ENCODE data around the gene ADGRG4.

The ADGRG4 gene

DNA sequence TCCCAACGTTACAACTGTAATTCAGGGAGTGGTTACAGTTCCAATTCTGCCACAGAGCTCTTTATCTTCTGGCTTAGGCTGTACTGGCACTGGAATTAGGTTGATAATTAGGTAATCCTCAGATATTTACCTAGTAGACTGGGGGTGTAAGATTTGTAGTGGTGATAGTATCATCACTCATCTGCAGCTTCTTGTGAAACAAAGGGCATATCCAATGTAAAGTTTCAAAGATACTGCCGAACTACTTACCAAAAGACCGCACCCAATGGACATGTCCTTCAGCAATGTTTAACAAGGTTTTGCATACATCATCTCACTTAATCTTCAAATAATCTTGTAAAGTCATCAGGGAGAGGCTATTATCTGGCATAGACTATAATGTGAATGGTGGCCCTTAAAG, 20.8 kb downstream of the ADGRG4 start:
- Histone ChIP-seq H3K9me3 (ENCODE audit: insufficient read depth, low read depth, low read length) (no peaks in the 10 kb centered on the region), H3F3A (ENCODE audit: low read depth) (no peaks in the 10 kb centered on the region), H3K79me2 (ENCODE audit: insufficient read depth, low read length) (no peaks in the 10 kb centered on the region), H3K27me3 (ENCODE audit: insufficient read depth, low read length, poor library complexity, severe bottlenecking) (no peaks in the 10 kb centered on the region), H3K4me1 (ENCODE audit: insufficient read depth, low read length, poor library complexity, severe bottlenecking) (no peaks in the 10 kb centered on the region), H3K4me2 (ENCODE audit: low read depth, low read length, poor library complexity, severe bottlenecking) (no peak overlapping the region), H3K4me3 (ENCODE audit: low read length, poor library complexity, severe bottlenecking) (no peak overlapping the region), H4K20me1 (ENCODE audit: insufficient read depth, low read length, poor library complexity, severe bottlenecking) (no peaks in the 10 kb centered on the region), H3K9me2 (replicated peaks; ENCODE audit: low read depth, low read length) (no peaks in the 10 kb centered on the region), H2AFZ (ENCODE audit: low read length) (no peak overlapping the region), H3K9ac (ENCODE audit: low read depth, low read length, poor library complexity, severe bottlenecking) (no peak overlapping the region), H3K36me3 (ENCODE audit: insufficient read depth, low read length) (no peaks in the 10 kb centered on the region)
- TF ChIP-seq, protein P1, sequence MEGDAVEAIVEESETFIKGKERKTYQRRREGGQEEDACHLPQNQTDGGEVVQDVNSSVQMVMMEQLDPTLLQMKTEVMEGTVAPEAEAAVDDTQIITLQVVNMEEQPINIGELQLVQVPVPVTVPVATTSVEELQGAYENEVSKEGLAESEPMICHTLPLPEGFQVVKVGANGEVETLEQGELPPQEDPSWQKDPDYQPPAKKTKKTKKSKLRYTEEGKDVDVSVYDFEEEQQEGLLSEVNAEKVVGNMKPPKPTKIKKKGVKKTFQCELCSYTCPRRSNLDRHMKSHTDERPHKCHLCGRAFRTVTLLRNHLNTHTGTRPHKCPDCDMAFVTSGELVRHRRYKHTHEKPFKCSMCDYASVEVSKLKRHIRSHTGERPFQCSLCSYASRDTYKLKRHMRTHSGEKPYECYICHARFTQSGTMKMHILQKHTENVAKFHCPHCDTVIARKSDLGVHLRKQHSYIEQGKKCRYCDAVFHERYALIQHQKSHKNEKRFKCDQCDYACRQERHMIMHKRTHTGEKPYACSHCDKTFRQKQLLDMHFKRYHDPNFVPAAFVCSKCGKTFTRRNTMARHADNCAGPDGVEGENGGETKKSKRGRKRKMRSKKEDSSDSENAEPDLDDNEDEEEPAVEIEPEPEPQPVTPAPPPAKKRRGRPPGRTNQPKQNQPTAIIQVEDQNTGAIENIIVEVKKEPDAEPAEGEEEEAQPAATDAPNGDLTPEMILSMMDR (conservative IDR thresholded peaks at IDR 0.05; ENCODE audit: low read length): no peak
- TF ChIP-seq EZH2phosphoT487 (IDR thresholded peaks at IDR 0.05; ENCODE audit: borderline replicate concordance): no peak

DNA sequence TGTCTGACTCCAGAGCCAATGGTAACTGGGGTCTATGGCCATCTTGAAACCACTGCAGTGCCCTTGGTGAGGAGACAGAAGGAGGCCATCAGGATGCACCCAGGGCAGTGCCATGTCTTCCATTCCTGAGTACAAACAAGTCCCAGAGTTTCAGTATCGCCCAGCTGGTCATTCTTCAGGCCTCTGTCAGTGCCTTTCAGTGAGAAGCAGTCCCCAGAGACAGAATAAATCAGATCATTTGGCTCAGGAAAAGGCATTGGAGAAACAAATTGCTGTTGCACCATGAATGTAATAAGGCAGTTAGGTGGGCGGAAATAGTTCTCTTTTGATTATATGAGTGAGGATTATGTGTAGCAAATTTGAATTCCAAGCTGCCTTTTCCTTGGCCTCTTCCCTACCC, 21.3 kb downstream of the ADGRG4 start:
- no peak for TF ChIP-seq EZH2phosphoT487 (IDR thresholded peaks at IDR 0.05; ENCODE audit: borderline replicate concordance)
- TF ChIP-seq, protein P1 (conservative IDR thresholded peaks at IDR 0.05; ENCODE audit: low read length): no peak
- no peak overlapping the region for H3K9ac ChIP-seq (ENCODE audit: low read depth, low read length, poor library complexity, severe bottlenecking)
- H3K79me2 ChIP-seq (ENCODE audit: insufficient read depth, low read length): no peaks in the 10 kb centered on the region
- no peak overlapping the region for H3K4me3 ChIP-seq (ENCODE audit: low read length, poor library complexity, severe bottlenecking)
- no peaks in the 10 kb centered on the region for H4K20me1 ChIP-seq (ENCODE audit: insufficient read depth, low read length, poor library complexity, severe bottlenecking)
- no peaks in the 10 kb centered on the region for H3K9me3 ChIP-seq (ENCODE audit: insufficient read depth, low read depth, low read length)
- no peaks in the 10 kb centered on the region for H3K27me3 ChIP-seq (ENCODE audit: insufficient read depth, low read length, poor library complexity, severe bottlenecking)
- H3F3A ChIP-seq (ENCODE audit: low read depth): no peaks in the 10 kb centered on the region
- H2AFZ ChIP-seq (ENCODE audit: low read length): no peak overlapping the region
- H3K36me3 ChIP-seq (ENCODE audit: insufficient read depth, low read length): no peaks in the 10 kb centered on the region
- no peaks in the 10 kb centered on the region for H3K4me1 ChIP-seq (ENCODE audit: insufficient read depth, low read length, poor library complexity, severe bottlenecking)
- no peaks in the 10 kb centered on the region for H3K9me2 ChIP-seq (replicated peaks; ENCODE audit: low read depth, low read length)
- no peak overlapping the region for H3K4me2 ChIP-seq (ENCODE audit: low read depth, low read length, poor library complexity, severe bottlenecking)

DNA sequence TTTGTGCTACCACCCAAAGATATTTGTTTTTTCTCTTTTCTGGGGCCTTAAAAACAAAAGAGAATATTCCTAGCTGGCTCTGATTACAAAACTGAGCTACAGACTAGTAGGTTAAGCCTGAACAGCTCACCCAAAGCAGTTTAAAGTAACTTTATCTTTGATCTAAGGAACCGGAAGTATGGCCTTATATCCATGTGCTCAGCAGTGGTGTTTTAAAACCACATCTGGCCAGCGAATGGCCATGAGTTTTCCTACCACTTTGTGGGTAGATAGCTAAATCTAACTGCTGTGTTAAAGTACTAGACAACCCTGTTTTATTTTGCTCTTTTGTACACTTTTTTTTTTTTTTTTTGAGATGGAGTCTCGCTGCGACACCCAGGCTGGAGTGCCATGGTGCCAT, 24.6 kb downstream of the ADGRG4 start:
- Histone ChIP-seq H3K4me3 (ENCODE audit: low read length, poor library complexity, severe bottlenecking) (no peak overlapping the region), H3F3A (ENCODE audit: low read depth) (no peaks in the 10 kb centered on the region), H3K79me2 (ENCODE audit: insufficient read depth, low read length) (no peaks in the 10 kb centered on the region), H3K4me1 (ENCODE audit: insufficient read depth, low read length, poor library complexity, severe bottlenecking) (no peaks in the 10 kb centered on the region), H3K9ac (ENCODE audit: low read depth, low read length, poor library complexity, severe bottlenecking) (no peak overlapping the region), H2AFZ (ENCODE audit: low read length) (no peak overlapping the region), H3K9me3 (ENCODE audit: insufficient read depth, low read depth, low read length) (no peaks in the 10 kb centered on the region), H4K20me1 (ENCODE audit: insufficient read depth, low read length, poor library complexity, severe bottlenecking) (no peaks in the 10 kb centered on the region), H3K4me2 (ENCODE audit: low read depth, low read length, poor library complexity, severe bottlenecking) (peak overlapping the region; percentile 31), H3K9me2 (replicated peaks; ENCODE audit: low read depth, low read length) (no peaks in the 10 kb centered on the region), H3K36me3 (ENCODE audit: insufficient read depth, low read length) (no peaks in the 10 kb centered on the region), H3K27me3 (ENCODE audit: insufficient read depth, low read length, poor library complexity, severe bottlenecking) (no peaks in the 10 kb centered on the region)
- TF ChIP-seq, protein P1 (conservative IDR thresholded peaks at IDR 0.05; ENCODE audit: low read length): no peak
- TF ChIP-seq EZH2phosphoT487 (IDR thresholded peaks at IDR 0.05; ENCODE audit: borderline replicate concordance): no peak

Measured in Loucy (cell line).